CD14-positive monocyte (primary cell): ENCODE measurements around the gene ATP6V0B. TPM values are rescaled to one million over a fixed set of nuclear protein-coding genes. Genes with fewer than 3 reads are reported as not detected.

Experiments used
- DNase-seq, 3 donors: peaks; one replicate each; pipeline ENCODE4 v3.0.0-alpha.2; 2011 to 2022
- H2AFZ ChIP-seq: 2 replicates; pipeline ENCODE4 v1.6.0; 2012; ENCODE audit warnings: mild to moderate bottlenecking, low read depth, low read length, inconsistent platforms; ENCODE audit not compliant: insufficient read depth, poor library complexity, severe bottlenecking
- H3K27ac ChIP-seq, 2 donors: 1 replicate in 1 of 2; 2 replicates in 1 of 2; pipeline ENCODE4 v1.5.1; 2012 to 2013; ENCODE audit warnings: low read length in 2 of 2, control low read depth in 1 of 2, inconsistent platforms in 1 of 2, low read depth in 1 of 2, mild to moderate bottlenecking in 1 of 2
- H3K27me3 ChIP-seq, 2 donors: one replicate each; pipeline versions ENCODE4 v1.6.0 to v1.6.1; 2011 to 2013; ENCODE audit warnings: low read length in 2 of 2; ENCODE audit not compliant: control insufficient read depth in 2 of 2, insufficient read depth in 2 of 2
- H3K36me3 ChIP-seq, 2 donors: replicated peaks in 1 of 2; 1 replicate in 1 of 2; 2 replicates in 1 of 2; pipeline versions ENCODE4 v1.5.1 to v1.6.1; 2012 to 2013; ENCODE audit warnings: low read length in 2 of 2, control low read depth in 1 of 2, inconsistent platforms in 1 of 2, mild to moderate bottlenecking in 1 of 2; ENCODE audit not compliant: insufficient read depth in 2 of 2, control insufficient read depth in 1 of 2
- H3K4me1 ChIP-seq, 2 donors: 1 replicate in 1 of 2; 2 replicates in 1 of 2; pipeline versions ENCODE4 v1.5.1 to v1.6.1; 2012 to 2013; ENCODE audit warnings: low read length in 2 of 2, control low read depth in 1 of 2, inconsistent platforms in 1 of 2, mild to moderate bottlenecking in 1 of 2, moderate library complexity in 1 of 2; ENCODE audit not compliant: insufficient read depth in 2 of 2, control insufficient read depth in 1 of 2
- H3K4me2 ChIP-seq: replicated peaks from 2 replicates; pipeline ENCODE3; 2012; ENCODE audit warnings: low read length, moderate library complexity, mild to moderate bottlenecking; ENCODE audit not compliant: poor library complexity, severe bottlenecking; ENCODE audit errors: extremely low read depth
- H3K4me3 ChIP-seq, 3 experiments: fragments of 200-600 bp in 1 of 3; sonication (generic) in 1 of 3; replicated peaks in 1 of 3; 1 replicate in 2 of 3; 2 replicates in 1 of 3; pipeline ENCODE4 v1.5.1; 2011 to 2013; ENCODE audit warnings: low read length in 3 of 3, mild to moderate bottlenecking in 3 of 3, control low read depth in 2 of 3, low read depth in 2 of 3, inconsistent platforms in 1 of 3, moderate library complexity in 1 of 3
- H3K79me2 ChIP-seq: 2 replicates; pipeline ENCODE4 v1.6.0; 2012; ENCODE audit warnings: mild to moderate bottlenecking, control low read depth, inconsistent platforms, low read length, moderate library complexity; ENCODE audit not compliant: insufficient read depth
- H3K9ac ChIP-seq: 2 replicates; pipeline ENCODE4 v1.6.0; 2017; ENCODE audit warnings: low read length, mild to moderate bottlenecking; ENCODE audit not compliant: insufficient read depth, poor library complexity, severe bottlenecking
- H3K9me3 ChIP-seq, 2 donors: replicated peaks in 1 of 2; 1 replicate in 1 of 2; 2 replicates in 1 of 2; pipeline versions ENCODE4 v1.5.1 to v1.6.1; 2012 to 2013; ENCODE audit warnings: low read length in 2 of 2, control low read depth in 1 of 2; ENCODE audit not compliant: control insufficient read depth in 1 of 2, insufficient read depth in 1 of 2
- H4K20me1 ChIP-seq: 2 replicates; pipeline ENCODE4 v1.6.0; 2012; ENCODE audit warnings: mild to moderate bottlenecking, low read length, control low read depth, moderate library complexity; ENCODE audit not compliant: insufficient read depth
- H3K27ac Mint-ChIP-seq, 7 donors: one replicate each; pipeline ENCODE4 v1.8.0; 2020; ENCODE audit warnings: mild to moderate bottlenecking in 7 of 7, mixed read lengths in 7 of 7, moderate library complexity in 6 of 7, inconsistent platforms in 2 of 7
- H3K27me3 Mint-ChIP-seq, 3 donors: one replicate each; pipeline ENCODE4 v1.8.0; 2021 to 2022; ENCODE audit warnings: low read depth in 3 of 3, mild to moderate bottlenecking in 3 of 3, mixed read lengths in 3 of 3, moderate library complexity in 3 of 3, inconsistent platforms in 1 of 3
- H3K36me3 Mint-ChIP-seq, 2 donors: one replicate each; pipeline ENCODE4 v1.8.0; 2020; ENCODE audit warnings: mixed read lengths in 2 of 2, inconsistent platforms in 1 of 2, mild to moderate bottlenecking in 1 of 2
- H3K4me1 Mint-ChIP-seq: one replicate; pipeline ENCODE4 v1.8.0; 2020; ENCODE audit warnings: mild to moderate bottlenecking, mixed read lengths
- H3K4me3 Mint-ChIP-seq, 2 donors: one replicate each; pipeline ENCODE4 v1.8.0; 2020; ENCODE audit warnings: mild to moderate bottlenecking in 2 of 2, mixed read lengths in 2 of 2, moderate library complexity in 1 of 2
- H3K9me3 Mint-ChIP-seq, 7 donors: one replicate each; pipeline ENCODE4 v1.8.0; 2020 to 2022; ENCODE audit warnings: mixed read lengths in 7 of 7, mild to moderate bottlenecking in 6 of 7, moderate library complexity in 6 of 7, inconsistent platforms in 2 of 7
- WGBS: methylation state at CpG from one replicate; pipeline ENCODE4 v1.1.5; 2013; ENCODE audit warnings: missing lambda C conversion rate; ENCODE audit not compliant: insufficient coverage; 5-methylcytosine and 5-hydroxymethylcytosine counted together
- intact Hi-C, 2 donors: fragments of 100-400 bp; cut with micrococcal nuclease; formaldehyde crosslinking; loops; one replicate each; pipeline versions ENCODE4 v1.15.0 to v1.15.1; 2023
- polyA plus RNA-seq, 3 donors: library from polyadenylated mRNA; depleted of rRNA in 1 of 3; unstranded in 2 of 3; stranded (reverse) in 1 of 3; fragments of 300-500 nt in 2 of 3; fragments of >200 nt in 1 of 3; fragmentation: Illumina TruSeq in 2 of 3; gene quantifications; 1 replicate in 2 of 3; 2 replicates in 1 of 3; pipeline ENCODE4 v1.2.3, GENCODE V29; 2012 to 2021
- TF ChIP-seq, protein P1 (sequence below): fragments of 200-600 bp; IDR thresholded peaks from one replicate; pipeline ENCODE4 v1.8.0; 2022; ENCODE audit warnings: antibody characterized with exemption, mild to moderate bottlenecking

ATP6V0B gene
- polyA plus RNA-seq, 3 donors: 465 to 1,219 (median 954) TPM

GRCh38 chr1:43949678-43950077 is 25.1 kb upstream of the ATP6V0B start:
- Histone ChIP-seq H3K27ac (no peak overlapping the region), H2AFZ (no peak overlapping the region), H3K79me2 (peaks cover 23% of the 10 kb centered on the region), H3K27me3 (no peaks in the 10 kb centered on the region), H3K9me3 (no peaks in the 10 kb centered on the region), H3K36me3 (peaks cover 12 to 25% of the 10 kb centered on the region in 2 donors), H3K4me1 (peaks cover 20 to 25% of the 10 kb centered on the region in 2 donors), H4K20me1 (peaks cover 4% of the 10 kb centered on the region), H3K4me3 (no peak overlapping the region), H3K4me2 (no peak overlapping the region), H3K9ac (no peak overlapping the region)
- no peaks in the 10 kb centered on the region for H3K27me3 Mint-ChIP-seq
- intact Hi-C loops: loop anchor here in 1 of 2 donors (5.0 to 10.0 kb wide), 2 partner anchors 242 to 295 kb away; partner anchors contain the start of genes KDM4A and ST3GAL3
- 95% methylated on average over 13 of the region's 13 CpGs for WGBS
- no peaks in the 10 kb centered on the region for H3K9me3 Mint-ChIP-seq
- peaks cover 14 to 26% of the 10 kb centered on the region in 2 donors for H3K36me3 Mint-ChIP-seq
- DNase-seq: no peak
- H3K4me3 Mint-ChIP-seq: no peak overlapping the region
- H3K4me1 Mint-ChIP-seq: peaks cover 41% of the 10 kb centered on the region
- TF ChIP-seq, protein P1, sequence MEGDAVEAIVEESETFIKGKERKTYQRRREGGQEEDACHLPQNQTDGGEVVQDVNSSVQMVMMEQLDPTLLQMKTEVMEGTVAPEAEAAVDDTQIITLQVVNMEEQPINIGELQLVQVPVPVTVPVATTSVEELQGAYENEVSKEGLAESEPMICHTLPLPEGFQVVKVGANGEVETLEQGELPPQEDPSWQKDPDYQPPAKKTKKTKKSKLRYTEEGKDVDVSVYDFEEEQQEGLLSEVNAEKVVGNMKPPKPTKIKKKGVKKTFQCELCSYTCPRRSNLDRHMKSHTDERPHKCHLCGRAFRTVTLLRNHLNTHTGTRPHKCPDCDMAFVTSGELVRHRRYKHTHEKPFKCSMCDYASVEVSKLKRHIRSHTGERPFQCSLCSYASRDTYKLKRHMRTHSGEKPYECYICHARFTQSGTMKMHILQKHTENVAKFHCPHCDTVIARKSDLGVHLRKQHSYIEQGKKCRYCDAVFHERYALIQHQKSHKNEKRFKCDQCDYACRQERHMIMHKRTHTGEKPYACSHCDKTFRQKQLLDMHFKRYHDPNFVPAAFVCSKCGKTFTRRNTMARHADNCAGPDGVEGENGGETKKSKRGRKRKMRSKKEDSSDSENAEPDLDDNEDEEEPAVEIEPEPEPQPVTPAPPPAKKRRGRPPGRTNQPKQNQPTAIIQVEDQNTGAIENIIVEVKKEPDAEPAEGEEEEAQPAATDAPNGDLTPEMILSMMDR: no peak
- peak overlapping the region in 1 of 7 donors; percentile 49 for H3K27ac Mint-ChIP-seq

GRCh38 chr1:43951021-43951985 is 23.5 kb upstream of the ATP6V0B start:
- Histone ChIP-seq H3K4me1 (peaks cover 12 to 16% of the 10 kb centered on the region in 2 donors), H2AFZ (no peak overlapping the region), H3K4me2 (no peak overlapping the region), H3K4me3 (no peak overlapping the region), H3K36me3 (peaks cover 14 to 39% of the 10 kb centered on the region in 2 donors), H3K79me2 (peaks cover 23% of the 10 kb centered on the region), H3K27ac (no peak overlapping the region), H3K9me3 (no peaks in the 10 kb centered on the region), H3K27me3 (no peaks in the 10 kb centered on the region), H4K20me1 (peaks cover 4% of the 10 kb centered on the region), H3K9ac (no peak overlapping the region)
- peaks cover 14 to 33% of the 10 kb centered on the region in 2 donors for H3K36me3 Mint-ChIP-seq
- TF ChIP-seq, protein P1: no peak
- DNase-seq: no peak
- intact Hi-C loops: no loop called here
- no peak overlapping the region for H3K4me3 Mint-ChIP-seq
- H3K9me3 Mint-ChIP-seq: no peaks in the 10 kb centered on the region
- H3K27ac Mint-ChIP-seq: peak overlapping the region in 2 of 7 donors; percentile 11 to 59
- WGBS: 96% methylated on average over 3 of the region's 4 CpGs
- no peaks in the 10 kb centered on the region for H3K27me3 Mint-ChIP-seq
- H3K4me1 Mint-ChIP-seq: peaks cover 26% of the 10 kb centered on the region
